ENCODE results near the gene SMPD2. TPM values are rescaled to one million over a fixed set of nuclear protein-coding genes. Genes with fewer than 3 reads are reported as not detected.
"Not testable (repeated sequence)": the region's sequence is repeated elsewhere in the genome, so short reads cannot be mapped to it uniquely, and the experiment has no call there.

The SMPD2 gene
- total RNA-seq, 2 donors from 2014 or later: 21.9 to 27.5 TPM

GRCh38 chr6:109458774-109459531, 18.4 kb downstream of the SMPD2 start:
- Histone ChIP-seq H3K4me1 (peaks cover 13% of the 10 kb centered on the region), H3K9ac (ENCODE audit: low read depth in 2 of 2, low read length in 2 of 2) (no peak overlapping the region), H3K27ac (no peak overlapping the region), H3K27me3 (no peaks in the 10 kb centered on the region), H3K4me3 (no peak overlapping the region), H3K9me3 (no peaks in the 10 kb centered on the region), H3K36me3 (no peaks in the 10 kb centered on the region)
- TF ChIP-seq, protein P1, sequence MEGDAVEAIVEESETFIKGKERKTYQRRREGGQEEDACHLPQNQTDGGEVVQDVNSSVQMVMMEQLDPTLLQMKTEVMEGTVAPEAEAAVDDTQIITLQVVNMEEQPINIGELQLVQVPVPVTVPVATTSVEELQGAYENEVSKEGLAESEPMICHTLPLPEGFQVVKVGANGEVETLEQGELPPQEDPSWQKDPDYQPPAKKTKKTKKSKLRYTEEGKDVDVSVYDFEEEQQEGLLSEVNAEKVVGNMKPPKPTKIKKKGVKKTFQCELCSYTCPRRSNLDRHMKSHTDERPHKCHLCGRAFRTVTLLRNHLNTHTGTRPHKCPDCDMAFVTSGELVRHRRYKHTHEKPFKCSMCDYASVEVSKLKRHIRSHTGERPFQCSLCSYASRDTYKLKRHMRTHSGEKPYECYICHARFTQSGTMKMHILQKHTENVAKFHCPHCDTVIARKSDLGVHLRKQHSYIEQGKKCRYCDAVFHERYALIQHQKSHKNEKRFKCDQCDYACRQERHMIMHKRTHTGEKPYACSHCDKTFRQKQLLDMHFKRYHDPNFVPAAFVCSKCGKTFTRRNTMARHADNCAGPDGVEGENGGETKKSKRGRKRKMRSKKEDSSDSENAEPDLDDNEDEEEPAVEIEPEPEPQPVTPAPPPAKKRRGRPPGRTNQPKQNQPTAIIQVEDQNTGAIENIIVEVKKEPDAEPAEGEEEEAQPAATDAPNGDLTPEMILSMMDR (IDR thresholded peaks at IDR 0.05): no peak
- DNase-seq: no peak
- intact Hi-C loops (cut with DNase I): no loop called here

- Histone ChIP-seq H3K27me3 (no peaks in the 10 kb centered on the region), H3K4me1 (peaks cover 8% of the 10 kb centered on the region), H3K36me3 (no peaks in the 10 kb centered on the region), H3K9ac (ENCODE audit: low read depth in 2 of 2, low read length in 2 of 2) (no peak overlapping the region), H3K4me3 (no peak overlapping the region), H3K27ac (peak overlapping the region; percentile 1), H3K9me3 (no peaks in the 10 kb centered on the region)
- TF ChIP-seq, protein P1 (IDR thresholded peaks at IDR 0.05): no peak
- DNase-seq: no peak
- intact Hi-C loops (cut with DNase I): no loop called here
Observed at GRCh38 chr6:109460161-109460829, 19.8 kb downstream of the SMPD2 start.

- H3K27ac ChIP-seq; intact Hi-C loops (cut with DNase I); H3K9ac ChIP-seq (ENCODE audit: low read depth in 2 of 2, low read length in 2 of 2): not testable (repeated sequence)
Observed at GRCh38 chr6:109461205-109461604, 20.7 kb downstream of the SMPD2 start.

DNA sequence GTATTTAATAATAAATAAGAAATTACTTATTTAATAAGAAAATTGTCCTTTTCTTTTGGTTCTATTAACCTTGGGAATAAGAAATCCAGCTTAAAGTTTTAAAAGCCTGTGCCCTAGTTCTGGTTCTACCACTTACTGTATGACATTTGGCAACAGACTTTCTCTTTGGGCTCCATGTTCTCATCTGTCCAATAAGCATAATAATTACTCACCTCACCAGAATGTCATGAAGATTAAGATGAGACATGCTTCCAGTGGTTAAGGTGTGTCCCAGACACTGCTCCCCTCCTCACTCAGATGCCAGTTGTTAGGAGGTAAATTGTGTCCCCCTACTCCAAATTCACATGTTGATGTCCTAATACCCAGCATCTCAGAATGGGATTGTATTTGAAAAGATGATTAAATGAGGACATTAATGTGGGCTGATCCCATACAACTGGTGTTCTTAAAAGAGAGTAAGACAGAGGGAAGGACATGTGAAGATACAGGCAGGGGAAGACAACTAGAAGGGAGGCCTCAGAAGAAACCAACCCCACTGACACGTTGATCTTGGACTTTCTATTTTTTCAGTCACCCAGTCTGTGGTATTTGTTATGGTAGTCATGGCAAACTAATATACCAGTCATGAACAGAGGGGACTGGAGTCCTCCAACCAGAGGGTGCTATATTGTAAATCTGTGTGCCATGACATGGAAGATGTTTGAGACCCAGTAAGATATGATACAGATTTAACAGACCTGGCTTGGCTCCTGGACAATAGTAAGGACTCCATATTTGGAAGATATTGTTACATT, 21.4 kb downstream of the SMPD2 start:
- intact Hi-C loops (cut with DNase I): no loop called here
- TF ChIP-seq, protein P1 (IDR thresholded peaks at IDR 0.05): no peak
- no peak overlapping the region for H3K27ac ChIP-seq
- no peaks in the 10 kb centered on the region for H3K27me3 ChIP-seq
- no peak for DNase-seq
- H3K4me3 ChIP-seq: no peak overlapping the region
- no peaks in the 10 kb centered on the region for H3K36me3 ChIP-seq
- no peaks in the 10 kb centered on the region for H3K9me3 ChIP-seq
- no peak overlapping the region for H3K9ac ChIP-seq (ENCODE audit: low read depth in 2 of 2, low read length in 2 of 2)
- H3K4me1 ChIP-seq: peaks cover 4% of the 10 kb centered on the region

More at GRCh38 chr6:109461205-109461604, 20.7 kb downstream of the SMPD2 start:
- not testable (repeated sequence) for H3K27me3 ChIP-seq, H3K4me1 ChIP-seq, H3K9me3 ChIP-seq, DNase-seq, H3K4me3 ChIP-seq, H3K36me3 ChIP-seq

GRCh38 chr6:109465772-109466171, 25.2 kb downstream of the SMPD2 start:
- H3K36me3 ChIP-seq: no peaks in the 10 kb centered on the region
- H3K9ac ChIP-seq (ENCODE audit: low read depth in 2 of 2, low read length in 2 of 2): no peak overlapping the region
- no peaks in the 10 kb centered on the region for H3K9me3 ChIP-seq
- H3K4me3 ChIP-seq: no peak overlapping the region
- no peaks in the 10 kb centered on the region for H3K4me1 ChIP-seq
- intact Hi-C loops (cut with DNase I): no loop called here
- peak overlapping the region; percentile 69 for H3K27ac ChIP-seq
- no peak for DNase-seq
- TF ChIP-seq, protein P1 (IDR thresholded peaks at IDR 0.05): no peak
- H3K27me3 ChIP-seq: no peaks in the 10 kb centered on the region
